AG20443 (cell line): Measurements from ENCODE around the gene ACVR2A.
A peak's percentile ranks its signal among the peaks of the same experiment; 100 is the strongest.

ENCODE experiments used
- DNase-seq: peaks from one replicate; pipeline ENCODE4 v3.0.0; 2012; ENCODE audit warnings: low spot score, mixed read lengths

The ACVR2A gene

DNA sequence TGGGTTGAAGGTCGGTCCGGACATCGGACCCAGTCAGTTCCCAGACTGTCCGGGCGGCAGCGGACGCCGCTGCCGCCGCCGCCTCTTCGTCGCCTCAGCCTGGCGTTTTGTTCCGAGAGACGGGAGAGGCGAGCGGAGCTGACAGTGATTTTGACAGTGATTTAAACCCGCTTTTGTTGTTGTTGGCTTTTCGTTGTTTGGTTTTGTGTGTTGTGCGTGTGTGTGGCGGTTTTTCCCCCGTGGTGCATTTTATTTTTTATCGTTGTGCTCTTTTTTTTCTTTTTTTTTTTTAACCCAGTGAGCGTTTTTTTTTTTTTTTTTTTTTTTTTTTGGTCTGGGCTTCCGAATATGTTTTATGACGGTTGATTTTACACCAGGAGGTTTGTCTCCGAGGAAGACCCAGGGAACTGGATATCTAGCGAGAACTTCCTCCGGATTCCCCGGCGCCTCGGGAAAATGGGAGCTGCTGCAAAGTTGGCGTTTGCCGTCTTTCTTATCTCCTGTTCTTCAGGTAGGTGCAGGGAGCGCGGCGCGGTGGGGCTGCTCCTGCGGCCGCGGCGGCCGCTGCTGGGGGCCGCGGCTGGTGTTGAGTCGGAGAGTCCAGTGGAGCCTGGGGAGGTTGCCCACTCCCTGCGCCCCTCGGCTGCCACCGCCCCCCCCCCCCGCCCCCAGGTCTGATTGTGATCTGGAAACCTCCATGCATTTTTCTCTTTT, at the start of gene ACVR2A:
Gene ACVR2A (plus strand): TSS at position 333 of the 714 bp plus-strand sequence. CDS start 124 bp downstream, at position 457.
- peak; percentile 23 for DNase-seq

- no peak for DNase-seq
These were observed 44.5 kb upstream of the ACVR2A start for GRCh38 chr2:147800316-147800715.

DNA sequence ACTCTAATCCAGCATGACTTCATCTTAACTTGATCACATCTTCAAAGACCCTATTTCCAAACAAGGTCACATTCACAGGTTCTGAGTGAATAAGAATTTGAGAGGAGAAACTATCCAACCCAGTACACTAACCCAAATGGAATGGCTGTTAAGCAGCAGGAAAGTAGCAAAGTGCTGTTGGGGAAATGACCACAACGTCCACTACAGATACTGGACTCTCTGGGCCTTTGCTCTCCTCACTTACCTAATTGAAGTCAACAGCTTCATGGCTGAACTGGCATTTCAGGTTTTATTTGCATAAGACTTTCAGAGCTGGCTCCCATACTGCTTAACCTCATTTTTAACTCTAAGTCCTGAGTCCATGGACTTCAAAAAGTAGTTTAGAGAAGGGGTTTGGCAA, 38.0 kb upstream of the ACVR2A start:
- peak; percentile 19 for DNase-seq

DNA sequence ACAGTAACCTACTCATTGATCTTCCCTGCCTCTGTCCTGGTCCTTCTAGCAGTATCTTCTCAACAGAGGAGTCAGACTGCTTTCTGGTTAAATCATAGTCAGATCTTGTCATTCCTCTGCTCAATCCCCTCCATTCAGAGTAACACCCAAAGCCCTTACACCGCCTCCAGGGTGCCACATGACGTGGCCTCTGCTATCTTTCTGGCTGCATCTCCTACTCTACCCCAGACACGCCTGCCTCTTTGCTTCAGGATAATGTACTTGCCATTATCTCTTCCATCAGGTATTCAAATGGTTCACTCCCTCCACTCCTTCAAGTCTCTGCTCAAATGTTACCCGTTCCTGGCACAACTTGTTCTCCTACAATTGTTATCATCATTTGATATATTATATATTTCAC, 36.3 kb upstream of the ACVR2A start:
- DNase-seq: no peak

DNA sequence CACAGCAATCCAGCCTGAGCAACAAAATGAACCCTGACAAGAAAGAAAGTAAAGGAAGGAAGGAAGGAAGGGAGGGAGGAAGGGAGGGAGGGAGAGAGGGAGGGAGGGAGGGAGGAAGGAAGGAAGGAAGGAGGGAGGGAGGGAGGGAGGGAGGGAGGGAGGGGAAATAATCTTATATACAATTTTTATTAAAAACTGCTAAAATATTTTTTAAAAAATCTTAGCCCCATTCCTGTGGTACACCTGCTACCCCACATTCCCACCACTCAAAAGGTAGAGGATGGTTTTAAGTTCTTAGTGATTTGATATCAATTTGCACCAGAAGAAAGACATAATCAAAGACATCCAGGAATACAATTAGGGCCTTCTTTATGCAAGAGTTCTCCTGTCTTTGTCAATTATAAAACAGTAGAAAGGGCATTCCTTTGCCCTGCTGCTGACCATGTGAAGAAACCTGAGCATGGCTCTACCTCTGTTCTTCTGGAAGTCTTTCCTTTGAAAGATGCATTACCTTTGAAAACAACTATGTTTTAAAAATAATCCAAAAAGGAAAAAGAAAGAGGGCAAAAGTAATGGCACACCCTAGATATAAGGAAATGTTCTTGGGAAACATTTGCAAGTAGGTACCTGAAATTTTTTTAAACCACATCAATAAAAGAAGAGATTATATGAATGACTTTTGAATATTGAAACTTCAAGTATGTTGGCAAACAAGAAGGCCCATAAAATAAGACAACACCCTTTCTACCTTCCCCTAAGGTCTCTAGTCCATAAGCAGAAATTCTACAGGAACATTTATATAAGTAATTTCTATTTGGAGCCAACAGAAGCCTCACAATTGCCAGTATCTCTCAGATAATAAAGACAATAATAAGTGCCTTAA, 33.7 kb upstream of the ACVR2A start:
- DNase-seq: no peak

DNA sequence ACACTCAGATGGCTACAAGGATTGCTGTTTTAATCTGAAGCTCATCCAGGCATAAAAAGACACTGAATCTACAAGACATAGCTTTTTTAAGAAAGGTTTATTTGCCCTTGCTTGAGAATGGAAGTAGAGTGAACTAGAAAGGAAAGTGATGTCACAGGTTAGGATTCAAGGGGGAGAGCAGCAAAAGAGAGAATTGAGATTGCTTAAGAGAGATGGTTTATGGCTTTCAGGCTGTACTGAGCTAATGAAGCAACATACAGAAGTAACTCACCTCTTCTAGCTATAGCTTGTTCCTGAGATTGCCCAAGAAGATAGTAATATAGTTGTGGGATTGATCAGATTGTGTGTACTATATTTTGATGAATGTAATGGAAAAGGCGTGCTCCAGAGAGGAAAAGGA, 26.1 kb upstream of the ACVR2A start:
- no peak for DNase-seq

- no peak for DNase-seq
These were observed 20.2 kb upstream of the ACVR2A start for GRCh38 chr2:147824620-147825019.

DNA sequence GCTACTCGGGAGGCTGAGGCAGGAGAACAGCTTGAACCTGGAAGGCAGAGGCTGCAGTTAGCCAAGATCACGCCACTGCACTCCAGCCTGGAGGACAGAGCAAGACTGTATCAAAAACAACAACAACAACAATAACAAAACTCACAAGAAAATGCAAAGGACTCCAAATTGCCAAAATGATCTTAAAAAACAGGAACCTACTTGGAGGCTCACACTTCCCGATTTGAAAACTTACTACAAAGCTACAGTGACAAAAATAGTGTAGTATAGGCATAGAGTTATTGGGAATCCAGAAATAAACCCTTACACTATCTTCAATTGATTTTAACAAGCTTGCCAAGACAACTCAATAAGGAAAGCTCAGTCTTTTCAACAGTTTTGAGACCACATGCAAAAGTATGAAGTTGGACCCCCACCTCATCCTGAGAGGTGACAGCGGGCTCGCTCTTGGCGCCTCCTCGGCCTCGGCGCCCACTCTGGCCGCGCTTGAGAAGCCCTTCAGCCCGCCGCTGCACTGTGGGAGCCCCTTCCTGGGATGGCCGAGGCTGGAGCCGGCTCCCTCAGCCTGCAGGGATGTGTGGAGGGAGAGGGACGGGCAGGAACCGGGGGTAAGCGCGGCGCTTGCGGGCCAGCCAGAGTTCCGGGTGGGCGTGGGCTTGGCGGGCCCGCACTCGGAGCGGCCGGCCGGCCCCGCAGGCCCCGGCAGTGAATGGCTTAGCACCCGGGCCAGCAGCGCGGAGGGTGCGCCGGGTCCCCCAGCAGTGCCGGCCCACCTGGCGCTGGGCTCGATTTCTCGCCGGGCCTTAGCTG, 18.3 kb upstream of the ACVR2A start:
- no peak for DNase-seq

DNA sequence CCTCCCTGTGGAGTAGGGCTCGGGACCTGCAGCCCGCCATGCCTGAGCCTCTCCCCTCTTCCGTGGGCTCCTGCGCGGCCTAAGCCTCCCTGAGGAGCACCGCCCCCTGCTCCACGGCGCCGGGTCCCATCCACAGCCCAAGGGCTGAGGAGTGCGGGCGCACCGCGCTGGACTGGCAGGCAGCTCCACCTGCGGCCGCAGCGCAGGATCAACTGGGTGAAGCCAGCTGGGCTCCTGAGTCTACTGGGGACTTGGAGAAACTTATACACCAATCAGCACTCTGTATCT, 17.8 kb upstream of the ACVR2A start:
- no peak for DNase-seq

DNA sequence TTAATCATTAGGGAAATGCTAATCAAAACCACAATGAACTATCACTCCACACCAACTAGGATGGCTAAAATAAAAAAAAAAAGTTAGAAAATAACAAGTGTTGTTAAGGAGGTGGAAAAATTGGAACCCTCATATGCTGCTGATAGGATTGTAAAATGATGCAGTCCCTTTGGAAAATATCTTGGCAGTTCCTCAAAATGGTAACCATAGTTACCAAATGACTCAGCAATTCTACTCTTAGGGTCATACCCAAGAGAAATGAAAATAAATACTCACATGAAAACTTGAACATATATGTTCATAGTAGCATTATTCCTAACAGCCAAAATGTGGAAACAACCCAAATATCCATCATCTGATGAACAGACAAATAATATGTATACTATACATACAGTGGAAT, 15.7 kb upstream of the ACVR2A start:
- peak; percentile 13 for DNase-seq

DNA sequence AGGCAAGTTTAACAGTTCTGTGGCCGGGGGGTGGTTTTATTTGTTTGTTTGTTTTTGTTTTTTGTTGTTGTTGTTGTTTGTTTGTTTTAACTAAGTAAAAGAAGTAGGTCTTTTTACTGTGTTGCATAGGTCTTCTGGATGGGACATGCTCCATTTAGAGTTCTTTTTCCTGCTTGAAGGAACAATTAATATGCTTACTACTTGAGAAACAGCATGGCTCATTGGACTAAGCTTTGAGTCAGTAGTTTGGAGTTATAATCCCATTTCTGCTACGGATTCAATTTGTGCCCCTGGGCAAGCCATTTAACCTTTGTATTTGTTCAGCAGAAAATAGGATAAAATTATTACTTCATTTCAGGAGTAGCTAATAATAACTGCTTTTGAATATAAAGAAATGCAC, 8.7 kb upstream of the ACVR2A start:
- no peak for DNase-seq

- no peak for DNase-seq
These were observed 1.4 kb upstream of the ACVR2A start for GRCh38 chr2:147843391-147843863.

DNA sequence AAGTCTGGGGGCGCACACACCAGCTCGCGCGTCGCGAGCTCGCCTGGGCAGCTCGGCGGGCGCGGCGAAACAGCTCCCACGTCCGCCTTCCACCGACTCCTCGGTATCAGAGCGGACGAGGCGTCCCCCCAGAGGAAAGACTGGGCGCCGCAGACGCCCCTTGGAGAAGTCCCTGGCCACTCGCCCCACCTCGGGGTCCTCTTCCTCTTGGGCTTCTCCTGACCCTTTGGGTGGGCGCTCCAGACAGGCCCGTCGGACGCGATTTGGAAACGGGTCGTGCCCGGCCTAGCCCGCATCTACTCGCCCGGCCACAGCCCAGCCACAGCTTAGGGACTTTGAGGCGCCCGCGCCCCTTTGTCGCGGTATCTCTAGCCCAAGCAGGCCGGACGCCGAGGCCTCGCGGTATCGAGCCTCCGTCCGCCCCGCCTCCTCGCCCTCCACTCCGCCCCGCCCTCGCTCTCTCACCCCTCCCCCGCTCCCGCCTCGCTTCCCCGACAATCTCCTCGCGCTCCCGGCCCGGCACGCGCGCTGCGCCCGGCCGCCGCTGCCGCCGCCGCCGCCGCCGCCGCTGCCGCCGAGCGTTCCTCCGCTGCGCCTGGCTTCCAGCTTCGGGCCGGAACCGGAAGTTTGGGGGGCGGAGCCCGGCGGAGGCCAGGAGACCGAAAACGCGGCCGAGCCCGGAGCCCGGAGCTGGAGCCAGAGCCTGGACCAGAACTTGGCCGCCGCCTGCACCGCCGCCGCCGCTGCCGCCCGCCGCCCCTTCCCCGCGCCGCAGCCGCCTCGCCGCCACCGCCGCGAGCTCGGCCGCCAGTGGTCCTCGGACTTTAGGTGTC, 749 bp upstream of the ACVR2A start:
- DNase-seq: peak; percentile 94

DNA sequence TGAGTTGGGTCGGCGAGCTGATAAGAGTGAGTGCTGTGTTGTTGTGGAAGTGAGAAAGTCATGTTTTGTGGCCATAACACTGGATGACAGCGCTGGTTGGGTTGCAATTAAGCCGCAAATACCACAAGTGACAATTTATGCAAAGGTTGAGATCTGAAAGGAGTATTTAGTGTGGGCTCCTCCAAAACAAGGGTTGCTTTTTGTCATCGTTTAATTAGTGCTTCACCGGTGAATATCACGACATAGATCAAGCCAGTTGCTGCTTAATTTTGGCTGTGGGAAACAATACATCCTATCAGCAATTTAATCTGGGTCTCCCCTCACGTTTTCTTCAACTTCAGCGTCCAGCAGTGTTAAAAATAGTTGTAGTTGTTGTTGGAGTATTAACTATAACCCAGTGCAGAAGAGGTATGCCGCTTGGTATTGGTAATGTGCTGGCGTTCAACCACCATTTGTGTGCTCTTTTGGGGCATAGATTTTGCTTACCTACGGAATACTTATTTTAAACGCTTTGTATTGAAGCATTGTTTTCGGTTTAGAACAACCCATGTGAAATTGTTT, 662 bp downstream of the ACVR2A start:
- peak; percentile 12 for DNase-seq

DNA sequence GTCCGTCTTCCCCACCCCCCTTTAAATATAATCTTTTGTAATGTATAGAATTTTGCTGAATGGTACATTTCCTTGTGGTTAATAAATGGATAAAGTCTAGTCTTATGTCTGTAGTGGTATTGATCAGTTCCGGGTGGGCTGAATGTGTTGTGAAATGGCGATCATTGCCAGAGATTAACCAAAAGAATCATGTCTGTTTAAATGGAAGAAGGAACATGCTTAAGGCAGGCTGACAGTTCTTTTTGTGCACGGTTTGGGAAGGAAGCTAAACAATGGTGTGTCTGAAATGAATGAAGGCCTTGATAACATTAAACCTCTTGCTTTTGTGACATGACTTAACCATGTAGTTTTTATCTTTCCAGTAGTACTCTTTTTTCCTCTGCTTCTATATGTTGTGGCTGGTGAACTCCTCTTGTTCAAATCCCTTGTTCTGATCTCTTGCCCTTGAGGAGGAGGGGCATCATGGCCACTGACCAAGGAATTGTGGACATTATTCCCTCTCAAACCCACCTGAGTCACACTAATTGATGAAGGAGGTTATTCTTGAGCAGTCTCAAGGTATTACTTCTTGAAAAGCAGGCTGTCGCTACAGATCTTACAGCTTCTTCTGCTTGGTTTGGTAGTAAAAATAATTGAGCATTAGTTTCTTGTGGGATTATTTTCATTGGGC, 1.7 kb downstream of the ACVR2A start:
- peak; percentile 14 for DNase-seq

- no peak for DNase-seq
These were observed 3.0 kb downstream of the ACVR2A start for GRCh38 chr2:147847746-147848391.

DNA sequence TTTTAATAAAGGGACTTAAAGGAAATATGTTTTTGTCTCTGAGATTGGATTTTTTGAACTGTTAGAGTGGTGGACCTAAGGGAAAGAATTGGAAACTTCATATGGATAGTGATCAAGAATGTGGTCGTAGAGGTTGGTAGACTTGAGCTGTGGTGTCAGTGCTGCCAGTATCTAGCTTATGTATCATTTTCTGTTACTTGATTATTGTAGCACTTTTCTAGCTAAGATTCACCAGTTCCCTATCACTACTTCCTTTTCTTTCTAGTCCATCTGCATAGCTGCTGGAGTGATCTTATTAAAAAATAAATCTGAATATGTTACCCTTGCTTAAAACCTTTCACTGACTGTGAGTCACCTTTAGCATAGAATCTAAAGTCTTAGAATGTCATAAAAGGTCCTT, 6.0 kb downstream of the ACVR2A start:
- no peak for DNase-seq

DNA sequence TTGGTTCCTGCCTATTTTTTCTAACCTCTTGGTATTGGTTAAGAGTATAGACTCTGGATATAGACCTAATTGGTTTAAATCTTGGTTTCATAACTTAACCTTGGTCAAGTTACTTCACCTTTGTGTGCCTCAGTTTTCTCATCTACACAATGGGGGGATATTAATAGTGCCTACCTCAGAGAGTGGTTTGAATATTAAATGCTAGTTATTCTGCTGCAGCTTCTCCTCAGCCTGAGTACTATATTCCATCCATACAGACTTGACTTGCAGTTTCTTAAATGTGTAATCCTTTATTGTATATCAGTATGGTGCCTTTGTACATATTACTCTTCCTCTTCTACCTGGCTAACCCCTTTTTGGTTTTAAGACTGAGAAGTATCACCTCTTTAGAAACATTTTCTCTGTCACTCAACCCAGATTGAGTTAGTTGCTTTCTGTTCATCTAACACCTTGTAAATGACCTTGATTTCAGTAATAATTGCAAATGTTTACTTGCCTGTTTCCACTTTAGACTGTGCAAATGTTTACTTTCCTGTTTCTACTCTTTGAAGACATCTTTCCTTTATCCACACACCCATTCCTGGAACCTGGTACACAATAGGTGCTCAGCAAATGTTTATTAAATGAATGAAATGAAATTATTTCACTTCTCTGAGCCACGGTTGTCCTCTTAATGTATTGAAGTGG, 6.6 kb downstream of the ACVR2A start:
- DNase-seq: no peak

DNA sequence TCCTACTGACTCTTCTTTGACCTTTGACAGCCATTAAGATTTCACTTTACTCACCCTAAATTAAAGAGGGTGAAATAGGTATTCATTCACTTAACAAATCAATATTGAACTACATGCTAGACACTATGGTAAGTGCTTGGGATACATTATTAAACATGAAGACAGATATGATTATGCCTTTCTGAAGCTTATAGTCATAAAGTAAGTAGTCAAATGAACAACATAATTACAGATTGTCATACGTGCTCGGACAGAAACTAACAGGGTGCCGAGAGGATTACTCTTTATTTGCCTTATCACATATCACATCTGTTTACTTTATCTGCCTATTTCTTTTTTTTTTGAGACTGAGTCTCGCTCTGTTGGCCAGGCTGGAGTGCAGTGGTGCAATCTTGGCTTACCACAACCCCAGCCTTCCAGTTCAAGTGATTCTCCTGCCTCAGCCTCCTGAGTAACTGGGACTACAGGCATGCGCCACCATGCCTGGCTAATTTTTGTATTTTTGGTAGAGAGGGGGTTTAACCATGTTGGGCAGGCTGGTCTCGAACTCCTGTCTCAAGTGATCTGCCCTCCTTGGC, 9.8 kb downstream of the ACVR2A start:
- no peak for DNase-seq
